ENCODE results near the gene NLRP6.
"Not testable (repeated sequence)": the region's sequence is repeated elsewhere in the genome, so short reads cannot be mapped to it uniquely, and the experiment has no call there.

Gene NLRP6

DNA sequence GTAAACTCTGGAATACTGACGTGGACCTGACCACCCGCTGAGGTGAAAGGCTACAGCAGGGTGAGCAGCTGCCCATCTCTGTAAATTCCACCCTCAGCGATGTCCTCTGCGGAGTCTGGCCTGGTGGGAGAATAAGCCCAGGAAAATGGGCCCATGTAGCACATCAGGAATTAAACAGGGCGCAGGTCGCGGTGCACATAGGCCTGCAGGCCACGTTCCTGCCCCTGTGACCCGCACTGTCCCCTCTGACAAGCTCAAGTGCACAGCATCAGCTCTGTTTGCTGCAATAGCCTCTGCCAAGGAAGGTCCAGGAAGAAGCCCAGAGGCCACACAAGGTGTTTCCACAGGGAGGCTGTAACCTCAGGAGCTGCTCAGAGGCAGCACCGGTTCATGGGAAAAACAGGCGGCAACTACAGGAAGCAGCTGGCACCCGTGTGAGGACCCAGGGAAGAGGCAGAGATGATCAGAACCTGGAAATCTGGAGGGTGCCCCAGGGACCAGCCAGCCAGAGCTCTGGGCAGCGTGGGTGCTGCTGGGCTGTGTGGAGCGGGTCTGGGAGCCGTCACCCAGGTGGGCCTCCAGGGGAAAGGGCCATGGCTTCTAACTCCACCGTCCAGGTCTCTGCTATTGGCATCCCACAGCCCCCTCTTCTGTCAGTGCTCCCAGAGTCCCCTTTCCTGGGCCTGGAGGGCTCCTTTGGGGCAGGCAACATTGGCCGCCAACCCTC lies 28.6 kb downstream of the NLRP6 start:
- in situ Hi-C loops (cut with MboI; ENCODE audit: low sequenced_read_pairs) = no loop called here

DNA sequence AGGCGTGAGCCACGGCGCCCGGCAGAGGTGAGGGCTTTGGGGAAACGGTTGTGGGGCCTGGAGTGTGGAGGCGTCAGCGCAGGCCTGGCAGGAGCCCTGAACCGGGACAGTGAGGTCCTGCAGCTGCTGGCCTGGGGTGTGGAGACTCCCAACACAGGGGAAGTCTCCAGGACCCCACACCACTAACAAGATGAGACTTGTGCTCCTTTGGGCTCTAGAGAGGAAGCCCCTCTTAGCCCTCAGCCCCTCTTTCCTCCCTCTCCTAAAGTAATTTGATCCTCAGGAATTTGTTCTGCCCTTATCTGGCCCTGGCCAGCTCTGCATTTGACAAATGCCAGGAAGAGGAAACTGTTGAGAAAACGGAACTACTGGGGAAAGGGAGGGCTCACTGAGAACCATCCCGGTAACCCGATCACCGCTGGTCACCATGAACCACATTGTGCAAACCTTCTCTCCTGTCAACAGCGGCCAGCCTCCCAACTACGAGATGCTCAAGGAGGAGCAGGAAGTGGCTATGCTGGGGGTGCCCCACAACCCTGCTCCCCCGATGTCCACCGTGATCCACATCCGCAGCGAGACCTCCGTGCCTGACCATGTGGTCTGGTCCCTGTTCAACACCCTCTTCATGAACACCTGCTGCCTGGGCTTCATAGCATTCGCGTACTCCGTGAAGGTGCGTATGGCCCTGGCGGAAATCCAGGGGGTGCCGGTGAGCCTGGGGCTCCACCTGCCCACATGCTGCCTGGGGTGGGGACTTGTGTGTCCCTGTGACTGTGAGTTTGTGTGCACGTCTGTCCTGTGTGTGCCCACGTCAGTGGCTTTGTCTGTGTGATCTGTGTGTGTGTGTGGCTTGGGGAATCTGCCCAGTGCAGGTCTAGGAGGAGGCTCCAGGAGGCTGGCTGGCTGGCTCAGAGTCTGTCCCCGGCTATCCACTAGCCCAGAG lies 29.8 kb downstream of the NLRP6 start, which contains the start of gene IFITM2:
Gene IFITM2, plus strand, starts transcription at position 51 of the 943 bp plus-strand sequence. Its CDS starts 377 bp downstream, at position 428.
- in situ Hi-C loops (cut with MboI; ENCODE audit: low sequenced_read_pairs) = not testable (repeated sequence)

DNA sequence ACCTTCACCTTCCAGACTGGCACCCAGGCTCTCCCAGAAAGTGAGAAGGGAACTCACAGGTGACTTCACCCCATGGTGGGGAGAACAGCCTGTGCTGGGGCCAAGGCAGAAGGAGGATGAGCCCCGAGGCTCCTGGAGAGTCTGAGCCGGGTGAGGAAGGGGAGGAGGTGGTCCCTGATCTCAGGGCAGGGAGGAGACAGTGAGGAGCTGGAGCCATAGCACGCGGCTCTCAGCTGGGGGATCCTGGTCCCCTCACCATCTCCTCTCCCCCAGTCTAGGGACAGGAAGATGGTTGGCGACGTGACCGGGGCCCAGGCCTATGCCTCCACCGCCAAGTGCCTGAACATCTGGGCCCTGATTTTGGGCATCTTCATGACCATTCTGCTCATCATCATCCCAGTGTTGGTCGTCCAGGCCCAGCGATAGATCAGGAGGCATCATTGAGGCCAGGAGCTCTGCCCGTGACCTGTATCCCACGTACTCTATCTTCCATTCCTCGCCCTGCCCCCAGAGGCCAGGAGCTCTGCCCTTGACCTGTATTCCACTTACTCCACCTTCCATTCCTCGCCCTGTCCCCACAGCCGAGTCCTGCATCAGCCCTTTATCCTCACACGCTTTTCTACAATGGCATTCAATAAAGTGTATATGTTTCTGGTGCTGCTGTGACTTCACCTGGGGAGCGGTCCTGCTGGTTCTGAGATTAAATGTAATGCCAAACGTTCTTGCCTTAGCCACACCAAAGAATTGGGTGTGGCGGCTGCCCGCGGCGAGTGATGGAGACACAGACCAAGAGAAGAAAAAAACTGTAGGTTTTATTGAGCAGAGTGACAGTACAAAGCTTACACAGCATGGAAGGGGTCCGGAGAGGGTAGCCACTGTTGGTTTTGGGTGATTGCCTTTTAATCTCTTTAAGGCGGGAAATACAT lies 30.8 kb downstream of the NLRP6 start:
- in situ Hi-C loops (cut with MboI; ENCODE audit: low sequenced_read_pairs) = not testable (repeated sequence)

DNA sequence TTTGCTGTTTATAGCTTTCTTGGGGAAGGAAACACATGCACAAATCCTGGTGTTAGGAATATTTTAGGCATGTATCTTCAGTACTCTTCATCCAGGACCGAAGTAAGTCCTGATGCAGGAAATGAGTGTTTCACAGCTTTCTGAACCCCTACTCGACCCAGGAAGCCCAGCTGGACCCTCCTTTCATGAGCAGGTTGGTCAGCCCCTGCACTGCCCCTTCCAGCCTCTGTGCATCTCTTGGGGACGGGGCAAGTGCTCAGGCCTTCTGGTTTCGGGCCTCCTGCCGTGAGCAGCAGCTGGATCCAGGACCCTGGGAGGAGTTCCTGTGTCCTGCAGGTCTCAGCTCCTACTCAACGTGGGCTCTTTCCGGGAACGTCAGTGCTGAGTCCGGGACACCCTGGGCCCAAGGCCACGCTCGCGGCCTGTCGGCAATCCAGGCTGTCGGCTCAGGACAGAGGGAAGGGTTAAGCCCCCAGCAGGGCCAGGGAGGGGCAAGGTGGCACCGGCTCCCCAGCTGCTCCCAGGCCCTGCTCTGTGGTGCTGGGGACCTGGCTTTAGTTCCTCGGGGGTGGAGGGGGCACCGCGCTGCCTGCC lies 31.9 kb downstream of the NLRP6 start:
- in situ Hi-C loops (cut with MboI; ENCODE audit: low sequenced_read_pairs) = not testable (repeated sequence)

DNA sequence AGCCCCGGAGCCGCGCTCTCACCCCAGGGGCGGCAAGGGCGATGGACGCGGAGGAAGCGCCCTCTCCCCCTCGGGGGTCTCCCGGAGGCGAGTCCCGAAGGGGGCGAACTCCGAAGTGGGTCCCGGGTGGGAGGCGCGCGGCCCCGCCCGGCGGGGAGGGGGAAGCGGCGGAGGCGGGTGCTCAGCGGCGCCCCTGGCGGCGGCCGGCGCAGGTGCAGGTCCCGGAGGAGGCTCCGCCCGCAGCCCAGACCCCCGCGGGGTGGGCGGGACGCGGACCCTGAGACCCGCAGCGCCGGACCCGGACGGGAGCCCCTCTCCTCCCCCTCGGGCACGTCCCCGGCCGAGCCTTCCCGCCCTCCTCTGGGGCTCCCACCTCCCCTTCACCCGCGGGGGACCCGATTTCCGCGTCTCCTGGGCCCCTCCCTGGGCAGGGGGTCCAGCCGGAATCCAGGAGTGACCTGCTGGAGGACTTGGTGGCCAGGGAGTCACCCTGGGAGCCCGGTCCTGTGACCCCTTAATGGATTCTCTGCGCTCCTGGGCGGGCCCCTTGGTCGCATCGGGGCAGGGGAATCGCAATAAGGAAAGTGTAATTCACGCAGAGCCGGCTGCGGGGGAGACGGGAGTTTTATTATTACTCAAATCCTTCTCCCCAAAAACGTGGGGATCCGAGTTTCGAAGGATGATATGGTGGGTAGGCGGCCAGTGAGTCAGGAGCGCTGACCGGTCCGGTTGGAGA lies 33.0 kb downstream of the NLRP6 start:
- in situ Hi-C loops (cut with MboI; ENCODE audit: low sequenced_read_pairs) = not testable (repeated sequence)

DNA sequence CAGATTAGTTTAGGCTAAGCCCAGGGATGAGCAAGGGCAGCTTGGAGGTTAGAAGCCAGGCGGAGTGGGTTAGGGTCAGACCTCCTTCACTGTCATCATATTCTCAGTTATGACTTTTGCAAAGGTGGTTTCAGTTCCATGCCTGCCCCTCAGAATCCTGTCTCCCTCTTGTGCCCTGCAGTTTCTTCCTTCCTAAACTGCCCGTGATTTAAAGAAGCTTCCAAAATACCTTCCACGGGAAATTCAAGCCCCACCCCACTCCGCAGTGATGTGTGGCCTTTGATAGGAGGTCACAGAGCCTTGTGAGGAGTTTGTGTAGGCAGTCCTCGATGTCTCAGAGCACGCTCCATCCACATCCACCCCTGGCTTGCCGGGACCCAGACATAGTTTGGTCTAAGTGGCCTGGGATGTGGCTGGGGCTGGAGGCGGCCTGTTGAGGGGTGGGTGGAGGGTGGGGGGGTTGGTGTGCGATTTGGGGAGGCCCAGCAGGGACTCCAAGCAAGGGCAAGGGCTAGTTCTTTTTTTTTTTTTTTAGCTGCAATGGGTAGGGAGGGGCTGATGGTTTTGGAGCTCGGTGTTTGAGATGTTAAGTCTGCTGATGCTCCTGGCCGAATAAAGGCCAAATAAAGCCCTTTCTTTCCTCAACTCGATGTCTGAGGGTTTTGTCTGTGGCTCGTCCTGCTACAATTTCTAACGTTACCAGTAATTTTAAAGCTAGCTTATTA lies 34.0 kb downstream of the NLRP6 start:
- in situ Hi-C loops (cut with MboI; ENCODE audit: low sequenced_read_pairs) = no loop called here

DNA sequence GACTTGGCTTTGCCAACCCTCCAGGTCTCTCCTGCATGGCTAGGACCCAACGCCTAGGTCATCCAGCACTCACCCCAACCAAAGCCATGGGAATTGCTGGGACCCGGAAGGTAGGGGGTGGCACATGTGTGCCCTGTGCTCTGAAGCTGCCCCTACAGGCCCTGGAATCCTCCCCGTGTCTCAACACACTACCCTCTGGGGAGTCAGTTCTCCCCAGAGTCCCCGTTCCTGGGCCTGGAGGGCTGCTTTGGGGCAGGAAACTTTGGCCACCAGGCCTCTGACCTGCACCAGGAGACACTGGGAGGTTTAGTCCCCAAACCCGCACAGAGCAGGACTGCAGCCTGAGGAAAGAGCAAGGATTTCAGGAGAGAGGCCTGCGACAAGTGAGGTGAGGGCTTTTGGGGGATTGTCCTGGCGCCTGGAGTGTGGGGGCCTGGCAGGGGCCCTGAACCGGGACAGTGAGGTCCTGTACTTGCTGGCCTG lies 35.1 kb downstream of the NLRP6 start:
- in situ Hi-C loops (cut with MboI; ENCODE audit: low sequenced_read_pairs) = no loop called here

DNA sequence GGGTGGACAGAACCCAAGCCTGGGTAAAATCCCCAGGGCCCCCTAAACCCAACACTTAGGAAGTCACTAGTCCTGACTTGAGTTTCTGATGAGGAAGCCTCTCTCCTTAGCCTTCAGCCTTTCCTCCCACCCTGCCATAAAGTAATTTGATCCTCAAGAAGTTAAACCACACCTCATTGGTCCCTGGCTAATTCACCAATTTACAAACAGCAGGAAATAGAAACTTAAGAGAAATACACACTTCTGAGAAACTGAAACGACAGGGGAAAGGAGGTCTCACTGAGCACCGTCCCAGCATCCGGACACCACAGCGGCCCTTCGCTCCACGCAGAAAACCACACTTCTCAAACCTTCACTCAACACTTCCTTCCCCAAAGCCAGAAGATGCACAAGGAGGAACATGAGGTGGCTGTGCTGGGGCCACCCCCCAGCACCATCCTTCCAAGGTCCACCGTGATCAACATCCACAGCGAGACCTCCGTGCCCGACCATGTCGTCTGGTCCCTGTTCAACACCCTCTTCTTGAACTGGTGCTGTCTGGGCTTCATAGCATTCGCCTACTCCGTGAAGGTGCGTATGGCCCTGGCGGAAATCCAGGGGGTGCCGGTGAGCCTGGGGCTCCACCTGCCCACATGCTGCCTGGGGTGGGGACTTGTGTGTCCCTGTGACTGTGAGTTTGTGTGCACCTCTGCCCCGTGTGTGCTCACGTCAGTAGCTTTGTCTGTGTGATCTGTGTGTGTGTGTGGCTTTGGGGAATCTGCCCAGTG lies 35.8 kb downstream of the NLRP6 start, which contains the start of gene IFITM1:
Gene IFITM1, plus strand, starts transcription at position 254 of the 767 bp plus-strand sequence. Its CDS starts 131 bp downstream, at position 385.
- in situ Hi-C loops (cut with MboI; ENCODE audit: low sequenced_read_pairs) = no loop called here

DNA sequence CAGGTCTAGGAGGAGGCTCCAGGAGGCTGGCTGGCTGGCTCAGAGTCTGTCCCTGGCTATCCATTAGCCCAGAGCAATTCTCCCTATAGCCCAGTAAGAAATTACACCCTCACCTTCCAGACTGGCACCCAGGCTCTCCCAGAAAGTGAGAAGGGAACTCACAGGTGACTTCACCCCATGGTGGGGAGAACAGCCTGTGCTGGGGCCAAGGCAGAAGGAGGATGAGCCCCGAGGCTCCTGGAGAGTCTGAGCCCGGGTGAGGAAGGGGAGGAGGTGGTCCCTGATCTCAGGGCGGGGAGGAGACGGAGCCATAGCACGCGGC lies 36.3 kb downstream of the NLRP6 start:
- in situ Hi-C loops (cut with MboI; ENCODE audit: low sequenced_read_pairs) = not testable (repeated sequence)

DNA sequence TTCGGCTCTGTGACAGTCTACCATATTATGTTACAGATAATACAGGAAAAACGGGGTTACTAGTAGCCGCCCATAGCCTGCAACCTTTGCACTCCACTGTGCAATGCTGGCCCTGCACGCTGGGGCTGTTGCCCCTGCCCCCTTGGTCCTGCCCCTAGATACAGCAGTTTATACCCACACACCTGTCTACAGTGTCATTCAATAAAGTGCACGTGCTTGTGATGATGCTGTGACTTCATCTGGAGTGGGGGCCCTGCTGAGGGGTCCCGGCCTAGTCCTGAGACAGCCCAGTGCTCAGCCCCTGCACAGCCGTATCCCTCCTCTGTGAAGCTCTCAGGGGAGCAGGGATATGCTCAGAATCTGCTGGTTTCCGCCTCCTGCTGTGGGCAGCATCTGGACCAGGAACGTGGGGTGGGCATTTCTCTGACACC lies 36.9 kb downstream of the NLRP6 start:
- in situ Hi-C loops (cut with MboI; ENCODE audit: low sequenced_read_pairs) = no loop called here

DNA sequence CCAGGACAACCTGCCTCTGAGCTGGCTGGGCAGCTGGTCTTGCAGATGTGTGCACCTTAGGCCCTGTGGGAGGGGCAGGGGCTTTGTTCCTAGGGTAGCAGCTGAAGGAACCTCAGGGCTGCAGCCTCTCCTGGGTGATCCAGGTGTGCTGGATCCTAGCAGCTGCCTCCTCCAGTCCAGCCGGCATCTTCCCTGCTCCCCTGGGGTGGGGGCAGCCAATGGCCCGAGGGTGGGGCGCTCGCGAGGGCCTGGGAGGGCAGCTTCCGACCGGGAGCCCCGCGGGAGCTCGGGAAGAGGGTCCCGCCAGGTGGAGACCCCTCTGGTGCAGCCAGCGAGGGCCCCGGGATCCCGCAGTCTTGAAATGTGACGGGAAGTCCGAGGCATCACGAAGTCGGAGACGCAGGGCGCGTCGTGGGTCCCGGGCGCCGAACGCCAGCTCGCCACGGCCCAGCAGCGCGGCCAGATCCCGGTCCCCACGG lies 37.3 kb downstream of the NLRP6 start:
- in situ Hi-C loops (cut with MboI; ENCODE audit: low sequenced_read_pairs) = no loop called here

DNA sequence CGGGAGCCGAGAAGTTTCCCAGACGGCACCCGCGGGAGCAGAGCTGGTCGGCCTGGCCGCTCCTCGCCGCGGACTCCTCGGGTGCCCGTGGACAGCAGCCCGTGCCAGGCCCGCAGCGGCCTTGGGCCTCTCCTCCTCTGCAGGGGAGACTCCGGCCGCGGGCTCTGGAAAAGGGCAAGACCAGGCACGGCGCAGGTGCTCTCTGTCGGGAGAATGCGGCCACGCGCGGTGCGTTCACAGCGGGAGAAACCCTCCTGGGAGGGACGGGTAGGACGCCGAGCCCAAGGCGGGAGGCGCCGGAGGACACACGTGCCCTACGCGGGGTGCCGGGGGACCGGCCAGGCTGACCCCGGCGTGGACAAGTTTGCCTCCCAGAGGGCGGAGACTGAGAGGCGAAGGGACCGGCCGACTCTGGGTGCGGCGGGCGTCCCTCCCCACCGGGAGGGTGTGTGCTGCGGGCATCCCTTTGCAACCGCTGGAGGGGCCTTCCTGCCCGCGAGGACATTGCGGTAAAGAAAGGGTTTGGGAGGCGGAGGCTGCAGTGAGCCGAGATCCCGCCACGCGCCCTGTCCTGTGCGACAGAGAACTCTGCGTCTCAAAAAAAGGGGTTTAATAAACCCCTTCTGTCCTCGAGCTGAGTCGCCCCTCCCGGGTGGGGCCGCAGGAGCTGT lies 38.0 kb downstream of the NLRP6 start:
- in situ Hi-C loops (cut with MboI; ENCODE audit: low sequenced_read_pairs) = no loop called here

DNA sequence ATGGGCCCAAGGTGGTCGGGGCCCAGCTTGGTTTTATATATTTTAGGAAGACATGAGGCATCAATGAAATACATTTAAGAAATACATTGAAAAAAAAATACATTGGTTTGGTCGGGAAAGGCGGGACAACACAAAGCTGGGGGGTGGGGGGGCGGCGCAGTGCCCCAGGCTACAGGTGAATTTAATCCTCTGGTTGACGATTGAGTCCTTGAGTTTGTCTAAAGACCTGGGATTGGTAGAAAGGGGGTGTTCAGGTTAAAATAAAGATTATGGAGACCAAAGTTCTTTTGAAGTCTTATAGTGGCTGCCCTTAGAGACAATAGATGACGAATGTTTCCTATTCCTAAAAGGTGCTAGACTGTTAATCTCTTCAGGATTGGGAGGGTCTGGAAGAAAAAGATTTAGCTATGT lies 38.7 kb downstream of the NLRP6 start:
- in situ Hi-C loops (cut with MboI; ENCODE audit: low sequenced_read_pairs) = no loop called here

DNA sequence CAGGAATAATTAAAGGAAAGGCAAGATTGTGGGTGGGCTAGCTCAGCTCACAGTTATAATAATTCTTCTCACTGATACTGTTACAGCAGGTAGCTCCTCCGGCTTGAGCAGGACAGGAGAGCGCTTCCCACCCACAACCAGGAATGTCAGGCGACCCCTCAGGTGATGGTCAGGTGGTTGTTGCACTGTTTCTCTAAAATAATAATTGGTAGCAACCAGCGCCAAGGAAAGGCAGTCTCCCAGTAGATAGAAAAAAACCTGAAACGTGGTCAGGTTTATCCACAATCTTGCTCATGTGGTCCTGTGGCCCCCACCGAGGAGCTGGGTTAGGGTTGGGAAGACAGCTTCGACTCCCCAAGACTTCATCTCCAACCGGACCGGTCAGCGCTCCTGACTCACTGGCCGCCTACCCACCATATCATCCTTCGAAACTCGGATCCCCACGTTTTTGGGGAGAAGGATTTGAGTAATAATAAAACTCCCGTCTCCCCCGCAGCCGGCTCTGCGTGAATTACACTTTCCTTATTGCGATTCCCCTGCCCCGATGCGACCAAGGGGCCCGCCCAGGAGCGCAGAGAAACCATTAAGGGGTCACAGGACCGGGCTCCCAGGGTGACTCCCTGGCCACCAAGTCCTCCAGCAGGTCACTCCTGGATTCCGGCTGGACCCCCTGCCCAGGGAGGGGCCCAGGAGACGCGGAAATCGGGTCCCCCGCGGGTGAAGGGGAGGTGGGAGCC lies 39.6 kb downstream of the NLRP6 start:
- in situ Hi-C loops (cut with MboI; ENCODE audit: low sequenced_read_pairs) = not testable (repeated sequence)

DNA sequence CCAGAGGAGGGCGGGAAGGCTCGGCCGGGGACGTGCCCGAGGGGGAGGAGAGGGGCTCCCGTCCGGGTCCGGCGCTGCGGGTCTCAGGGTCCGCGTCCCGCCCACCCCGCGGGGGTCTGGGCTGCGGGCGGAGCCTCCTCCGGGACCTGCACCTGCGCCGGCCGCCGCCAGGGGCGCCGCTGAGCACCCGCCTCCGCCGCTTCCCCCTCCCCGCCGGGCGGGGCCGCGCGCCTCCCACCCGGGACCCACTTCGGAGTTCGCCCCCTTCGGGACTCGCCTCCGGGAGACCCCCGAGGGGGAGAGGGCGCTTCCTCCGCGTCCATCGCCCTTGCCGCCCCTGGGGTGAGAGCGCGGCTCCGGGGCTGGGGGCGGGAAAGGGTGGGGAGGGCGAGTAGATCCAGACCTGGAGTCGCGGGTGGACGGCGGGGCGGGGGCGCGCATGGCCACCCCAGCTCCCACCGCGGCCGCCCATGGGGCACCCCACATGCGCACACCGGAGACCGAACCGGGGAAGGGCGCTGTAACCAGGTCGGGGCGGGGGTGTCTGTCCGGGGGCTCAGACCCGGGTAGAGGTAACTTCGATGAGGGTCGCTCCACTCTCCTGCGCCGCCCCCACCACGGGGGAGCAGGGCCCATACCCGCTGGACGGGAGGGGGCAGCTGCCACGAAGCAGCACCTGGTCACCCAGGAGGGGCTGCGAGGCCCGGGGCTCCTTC lies 40.4 kb downstream of the NLRP6 start:
- in situ Hi-C loops (cut with MboI; ENCODE audit: low sequenced_read_pairs) = not testable (repeated sequence)

Data from HL-60/S4 (cell line).